ENCODE results near the gene WBP2NL. TPM values are rescaled to one million over a fixed set of nuclear protein-coding genes. Genes with fewer than 3 reads are reported as not detected.

The WBP2NL gene
- total RNA-seq, 2 experiments from 2014 or later = 1.1 to 1.9 TPM

DNA sequence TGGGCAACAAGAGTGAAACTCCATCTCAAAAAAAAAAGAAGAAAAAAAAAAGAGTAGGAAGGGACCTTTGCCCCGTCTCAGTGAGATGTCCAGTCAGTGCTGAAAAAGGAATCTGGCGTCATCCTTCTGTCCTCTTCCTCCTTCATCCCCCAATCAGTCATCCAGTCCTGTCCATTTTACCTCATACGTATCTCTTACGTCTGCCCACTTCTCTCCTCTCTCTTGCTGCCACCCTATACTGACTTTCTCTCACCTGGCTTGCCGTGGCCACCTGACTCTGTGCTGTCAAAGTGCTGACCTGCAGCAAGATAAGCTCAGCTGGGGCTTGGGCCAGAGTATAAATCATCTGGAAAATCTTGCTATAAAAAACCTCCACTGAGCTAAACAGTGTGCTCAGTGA is 15.7 kb upstream of the WBP2NL start:
- CTCF ChIA-PET (ENCODE audit: unreplicated experiment) = no interaction called here
- H2AFZ ChIP-seq (ENCODE audit: low read length) = no peak overlapping the region
- H3K4me1 ChIP-seq (ENCODE audit: insufficient read depth, low read length, poor library complexity, severe bottlenecking) = no peaks in the 10 kb centered on the region
- no peak for DNase-seq (ENCODE audit: low spot score)
- POLR2A ChIA-PET = interaction anchor here (0.7 to 1.5 kb wide), 2 partner anchors 14 to 1421 kb away, joined by 3 read pairs; no protein-coding TSS in a partner anchor
- no peak overlapping the region for H3K27ac ChIP-seq (ENCODE audit: low read depth, low read length, poor library complexity, severe bottlenecking)
- intact Hi-C loops (cut with micrococcal nuclease; ENCODE audit: unreplicated experiment) = no loop called here
- H3K4me3 ChIP-seq (ENCODE audit: low read depth, low read length, poor library complexity, severe bottlenecking) = no peak overlapping the region
- TF ChIP-seq EZH2phosphoT487 (IDR thresholded peaks at IDR 0.05; ENCODE audit: borderline replicate concordance, low read depth, low read length) = no peak
- TF ChIP-seq, protein P1, sequence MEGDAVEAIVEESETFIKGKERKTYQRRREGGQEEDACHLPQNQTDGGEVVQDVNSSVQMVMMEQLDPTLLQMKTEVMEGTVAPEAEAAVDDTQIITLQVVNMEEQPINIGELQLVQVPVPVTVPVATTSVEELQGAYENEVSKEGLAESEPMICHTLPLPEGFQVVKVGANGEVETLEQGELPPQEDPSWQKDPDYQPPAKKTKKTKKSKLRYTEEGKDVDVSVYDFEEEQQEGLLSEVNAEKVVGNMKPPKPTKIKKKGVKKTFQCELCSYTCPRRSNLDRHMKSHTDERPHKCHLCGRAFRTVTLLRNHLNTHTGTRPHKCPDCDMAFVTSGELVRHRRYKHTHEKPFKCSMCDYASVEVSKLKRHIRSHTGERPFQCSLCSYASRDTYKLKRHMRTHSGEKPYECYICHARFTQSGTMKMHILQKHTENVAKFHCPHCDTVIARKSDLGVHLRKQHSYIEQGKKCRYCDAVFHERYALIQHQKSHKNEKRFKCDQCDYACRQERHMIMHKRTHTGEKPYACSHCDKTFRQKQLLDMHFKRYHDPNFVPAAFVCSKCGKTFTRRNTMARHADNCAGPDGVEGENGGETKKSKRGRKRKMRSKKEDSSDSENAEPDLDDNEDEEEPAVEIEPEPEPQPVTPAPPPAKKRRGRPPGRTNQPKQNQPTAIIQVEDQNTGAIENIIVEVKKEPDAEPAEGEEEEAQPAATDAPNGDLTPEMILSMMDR (conservative IDR thresholded peaks at IDR 0.05; ENCODE audit: low read length) = no peak
- no peaks in the 10 kb centered on the region for H3K9me2 ChIP-seq (ENCODE audit: insufficient read depth, low read length)
- no peaks in the 10 kb centered on the region for H3K9me3 ChIP-seq (ENCODE audit: low read length)
- no peaks in the 10 kb centered on the region for H4K20me1 ChIP-seq (ENCODE audit: insufficient read depth, low read length)
- H3K36me3 ChIP-seq (ENCODE audit: insufficient read depth, low read length) = no peaks in the 10 kb centered on the region
- no TSS peak for BruUV-seq (replicated peaks)
- H3K79me2 ChIP-seq (ENCODE audit: insufficient read depth, low read depth, low read length) = no peaks in the 10 kb centered on the region
- no peak overlapping the region for H3K4me2 ChIP-seq (ENCODE audit: low read length)

DNA sequence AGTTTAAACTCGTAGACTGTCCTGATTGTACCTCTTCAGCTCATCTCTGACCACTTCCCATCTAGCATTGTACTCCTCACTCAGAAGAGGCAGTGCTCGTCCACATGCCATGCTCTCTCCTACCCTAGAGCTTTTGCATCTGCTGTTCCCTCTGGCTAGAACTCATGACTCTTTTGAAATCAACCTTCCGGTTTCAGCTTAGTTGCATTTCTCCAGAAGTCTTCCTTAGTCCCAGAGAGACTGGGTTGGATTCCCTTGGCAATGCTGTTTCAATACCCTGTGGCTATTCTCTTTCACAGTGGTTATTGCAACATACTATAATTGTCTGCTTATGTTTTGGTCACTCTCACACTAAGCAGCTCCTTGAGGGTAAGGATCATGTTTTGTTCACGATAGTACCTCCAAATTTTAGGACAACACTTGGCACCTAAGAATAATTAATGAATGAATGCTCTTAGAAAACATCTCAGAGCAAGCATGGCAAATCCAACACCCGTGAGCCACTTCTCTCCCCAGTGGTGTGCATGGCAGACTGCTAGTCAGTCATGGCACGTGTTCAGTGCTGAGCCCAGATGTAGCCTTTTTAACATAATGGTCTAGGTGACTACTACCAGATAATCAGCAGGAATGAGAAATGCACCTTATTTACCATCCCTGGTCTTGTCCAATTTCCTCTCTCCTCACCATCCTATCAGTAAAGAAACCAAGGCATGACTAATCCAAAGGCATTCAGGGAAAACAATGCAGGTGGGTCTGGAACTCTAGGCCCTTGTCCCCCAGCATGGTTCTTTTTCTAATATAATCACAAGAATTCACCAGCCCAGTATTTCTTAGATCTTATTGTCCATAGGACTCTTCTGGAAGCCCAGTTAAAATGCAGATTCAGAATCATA is 14.8 kb upstream of the WBP2NL start:
- intact Hi-C loops (cut with micrococcal nuclease; ENCODE audit: unreplicated experiment) = no loop called here
- H2AFZ ChIP-seq (ENCODE audit: low read length) = no peak overlapping the region
- H3K4me3 ChIP-seq (ENCODE audit: low read depth, low read length, poor library complexity, severe bottlenecking) = no peak overlapping the region
- DNase-seq (ENCODE audit: low spot score) = no peak
- H3K4me2 ChIP-seq (ENCODE audit: low read length) = no peak overlapping the region
- no peaks in the 10 kb centered on the region for H3K36me3 ChIP-seq (ENCODE audit: insufficient read depth, low read length)
- no peaks in the 10 kb centered on the region for H4K20me1 ChIP-seq (ENCODE audit: insufficient read depth, low read length)
- CTCF ChIA-PET (ENCODE audit: unreplicated experiment) = no interaction called here
- H3K9me2 ChIP-seq (ENCODE audit: insufficient read depth, low read length) = no peaks in the 10 kb centered on the region
- TF ChIP-seq EZH2phosphoT487 (IDR thresholded peaks at IDR 0.05; ENCODE audit: borderline replicate concordance, low read depth, low read length) = no peak
- TF ChIP-seq, protein P1 (conservative IDR thresholded peaks at IDR 0.05; ENCODE audit: low read length) = no peak
- no peak overlapping the region for H3K27ac ChIP-seq (ENCODE audit: low read depth, low read length, poor library complexity, severe bottlenecking)
- H3K79me2 ChIP-seq (ENCODE audit: insufficient read depth, low read depth, low read length) = no peaks in the 10 kb centered on the region
- H3K4me1 ChIP-seq (ENCODE audit: insufficient read depth, low read length, poor library complexity, severe bottlenecking) = no peaks in the 10 kb centered on the region
- H3K9me3 ChIP-seq (ENCODE audit: low read length) = no peaks in the 10 kb centered on the region
- no TSS peak for BruUV-seq (replicated peaks)
- POLR2A ChIA-PET = interaction anchor here (0.7 to 1.5 kb wide), 2 partner anchors 15 to 1420 kb away, joined by 3 read pairs; no protein-coding TSS in a partner anchor

DNA sequence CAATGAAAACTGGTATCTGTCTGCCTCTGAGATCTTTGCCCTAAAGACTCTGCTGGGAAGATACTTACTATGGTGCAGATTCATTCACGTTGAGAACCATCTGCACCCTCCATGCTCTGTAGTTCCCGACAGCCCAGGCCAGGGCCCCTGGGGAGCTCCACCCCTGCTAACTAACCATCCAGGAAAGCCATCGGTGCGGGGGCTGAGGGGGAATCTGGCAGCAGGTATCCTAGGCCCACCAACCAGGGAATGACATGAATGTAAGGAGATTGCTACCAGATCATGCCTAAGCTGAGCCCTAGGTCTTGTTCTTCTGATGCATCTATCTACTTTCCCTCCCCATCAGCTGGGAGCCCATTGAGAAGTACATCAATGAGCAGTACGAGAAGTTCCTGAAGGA is 11.3 kb upstream of the WBP2NL start:
- intact Hi-C loops (cut with micrococcal nuclease; ENCODE audit: unreplicated experiment) = no loop called here
- Histone ChIP-seq H3K79me2 (ENCODE audit: insufficient read depth, low read depth, low read length) (no peaks in the 10 kb centered on the region), H3K4me3 (ENCODE audit: low read depth, low read length, poor library complexity, severe bottlenecking) (no peak overlapping the region), H3K4me2 (ENCODE audit: low read length) (no peak overlapping the region), H3K9me2 (ENCODE audit: insufficient read depth, low read length) (no peaks in the 10 kb centered on the region), H3K36me3 (ENCODE audit: insufficient read depth, low read length) (no peaks in the 10 kb centered on the region), H3K4me1 (ENCODE audit: insufficient read depth, low read length, poor library complexity, severe bottlenecking) (no peaks in the 10 kb centered on the region), H2AFZ (ENCODE audit: low read length) (no peak overlapping the region), H4K20me1 (ENCODE audit: insufficient read depth, low read length) (no peaks in the 10 kb centered on the region), H3K27ac (ENCODE audit: low read depth, low read length, poor library complexity, severe bottlenecking) (no peak overlapping the region), H3K9me3 (ENCODE audit: low read length) (no peaks in the 10 kb centered on the region)
- CTCF ChIA-PET (ENCODE audit: unreplicated experiment) = no interaction called here
- TF ChIP-seq EZH2phosphoT487 (IDR thresholded peaks at IDR 0.05; ENCODE audit: borderline replicate concordance, low read depth, low read length) = no peak
- TF ChIP-seq, protein P1 (conservative IDR thresholded peaks at IDR 0.05; ENCODE audit: low read length) = no peak
- POLR2A ChIA-PET = interaction anchor here (0.6 kb wide), 1 partner anchor 171 kb away, joined by 3 read pairs; no protein-coding TSS in a partner anchor
- BruUV-seq (replicated peaks) = no TSS peak
- no peak for DNase-seq (ENCODE audit: low spot score)
